GM19397 (cell line): ENCODE data around the gene ACADSB.

ENCODE experiments used
- ATAC-seq: cut with Tn5 transposase; IDR thresholded peaks from one replicate; pipeline ENCODE4 v1.9.1; 2021; ENCODE audit warnings: mild to moderate bottlenecking, moderate library complexity; ENCODE audit not compliant: unreplicated experiment

The ACADSB gene

GRCh38 chr10:123008355-123009104, at the start of gene ACADSB, which contains the start of gene IKZF5:
Gene ACADSB, plus strand, starts transcription at chr10:123009006. Its CDS starts 24 bp downstream, at chr10:123009030.
Gene IKZF5, minus strand, starts transcription at chr10:123008795. Its CDS starts 10,170 bp downstream, at chr10:122998625.
- peak; percentile 85 for ATAC-seq

- ATAC-seq: no peak
These were observed 46.4 kb upstream of the ACADSB start for GRCh38 chr10:122962405-122962804.

- ATAC-seq: no peak
These were observed 41.9 kb upstream of the ACADSB start for GRCh38 chr10:122966879-122967278.

GRCh38 chr10:122968698-122969097, 40.1 kb upstream of the ACADSB start:
- ATAC-seq: no peak

DNA sequence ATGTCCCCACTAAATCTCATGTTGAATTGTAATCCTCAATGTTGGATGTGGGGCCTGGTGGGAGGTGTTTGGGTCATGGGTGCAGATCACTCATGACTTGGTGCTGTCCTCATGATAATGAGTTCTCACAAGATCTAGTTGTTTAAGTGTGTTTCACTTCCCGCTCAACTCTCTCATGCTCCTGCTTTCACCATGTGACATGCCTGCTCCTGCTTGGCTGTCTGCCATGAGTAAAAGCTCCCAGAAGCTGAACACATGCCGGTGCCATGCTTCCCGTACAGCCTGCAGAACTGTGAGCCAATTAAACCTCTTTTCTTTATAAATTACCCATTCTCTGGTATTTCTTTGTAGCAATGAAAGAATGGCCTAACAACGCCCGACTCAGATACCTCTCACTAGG, 34.8 kb upstream of the ACADSB start:
- no peak for ATAC-seq

DNA sequence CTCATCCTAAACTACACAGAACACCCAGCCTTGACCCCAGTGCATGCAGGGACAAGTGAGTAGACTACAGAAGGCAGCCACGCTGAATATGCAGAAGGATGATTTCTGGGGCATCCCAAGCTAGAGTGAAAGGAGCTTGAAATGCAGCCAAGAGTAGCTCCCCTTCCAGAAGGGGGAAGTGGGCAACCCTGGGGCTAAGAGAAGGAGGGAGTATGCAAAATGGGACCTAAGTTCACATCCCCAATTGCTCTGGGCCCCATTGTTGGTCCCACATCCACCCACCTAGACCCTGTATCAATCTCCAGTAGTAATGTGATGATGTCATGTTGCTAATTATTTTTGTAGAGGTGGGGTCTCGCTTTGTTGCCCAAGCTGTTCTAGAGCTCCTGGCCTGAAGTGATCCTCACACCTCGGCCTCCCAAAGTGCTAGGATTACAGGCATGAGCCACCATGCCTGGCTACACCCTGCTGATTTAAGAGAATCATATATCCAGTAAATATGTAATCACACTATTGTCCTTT, 34.2 kb upstream of the ACADSB start:
- no peak for ATAC-seq

GRCh38 chr10:122980209-122981065, 28.4 kb upstream of the ACADSB start, which contains the start of gene PSTK:
Gene PSTK, plus strand, starts transcription at chr10:122980401. Its CDS starts 79 bp downstream, at chr10:122980480.
- ATAC-seq: peak; percentile 98

- no peak for ATAC-seq
These were observed 27.7 kb upstream of the ACADSB start for GRCh38 chr10:122981066-122981464.

GRCh38 chr10:122983898-122984297, 24.9 kb upstream of the ACADSB start:
- ATAC-seq: no peak

DNA sequence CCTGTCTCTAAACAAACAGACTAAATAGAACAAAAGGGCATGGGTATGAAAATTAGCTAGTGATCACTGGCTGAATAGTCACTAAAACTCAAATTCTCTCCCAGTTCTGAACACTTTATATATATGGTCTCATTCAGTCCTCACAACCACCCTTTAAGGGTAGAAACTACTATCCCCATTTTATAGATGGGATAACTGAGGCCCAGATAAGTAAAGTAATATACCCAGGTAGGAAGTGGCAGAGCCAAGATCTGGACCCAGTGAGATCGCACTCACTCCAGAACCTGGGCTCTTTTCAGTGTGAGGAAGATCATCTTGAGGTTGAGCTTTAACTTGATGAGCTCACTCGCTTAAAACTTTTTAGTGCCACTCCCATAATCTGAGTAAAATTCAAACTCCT, 24.1 kb upstream of the ACADSB start:
- no peak for ATAC-seq

DNA sequence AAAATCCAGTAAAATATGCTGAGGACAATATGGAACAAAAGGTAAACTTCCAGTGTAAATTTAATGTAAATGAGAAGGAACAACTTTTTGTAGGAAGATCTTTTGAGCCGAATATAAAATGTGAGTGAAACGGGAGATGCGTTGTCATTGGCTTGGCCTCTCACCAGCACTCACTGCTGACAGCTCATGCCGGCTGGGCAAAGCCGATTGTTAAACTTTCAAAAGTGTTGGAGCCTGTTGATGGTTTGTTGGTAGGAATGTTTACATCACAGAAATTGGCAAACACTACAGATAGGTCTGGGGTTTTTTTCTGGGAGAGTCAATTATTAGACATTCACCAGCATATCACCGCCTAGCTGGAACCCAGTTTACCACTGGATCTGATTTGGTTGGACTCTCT, 22.5 kb upstream of the ACADSB start:
- no peak for ATAC-seq

DNA sequence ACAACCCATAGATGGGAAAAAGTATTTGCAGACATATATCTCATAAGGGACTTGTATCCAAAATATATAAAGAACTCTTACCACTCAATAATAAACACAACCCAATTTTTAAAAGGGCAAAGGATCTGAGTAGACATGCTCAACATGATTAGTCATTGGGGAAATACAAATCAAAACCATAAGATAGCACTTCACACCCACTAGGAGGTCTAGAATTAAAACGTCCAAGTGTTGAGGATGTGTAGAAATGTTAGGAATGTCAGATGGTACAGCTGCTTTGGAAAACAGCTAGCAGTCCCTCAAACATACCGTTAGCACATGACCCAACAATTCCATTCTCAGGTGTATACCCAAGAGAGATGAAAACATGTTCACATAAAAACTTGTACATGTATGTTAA, 20.3 kb upstream of the ACADSB start:
- ATAC-seq: no peak

- ATAC-seq: no peak
These were observed 18.5 kb upstream of the ACADSB start for GRCh38 chr10:122990278-122990677.

DNA sequence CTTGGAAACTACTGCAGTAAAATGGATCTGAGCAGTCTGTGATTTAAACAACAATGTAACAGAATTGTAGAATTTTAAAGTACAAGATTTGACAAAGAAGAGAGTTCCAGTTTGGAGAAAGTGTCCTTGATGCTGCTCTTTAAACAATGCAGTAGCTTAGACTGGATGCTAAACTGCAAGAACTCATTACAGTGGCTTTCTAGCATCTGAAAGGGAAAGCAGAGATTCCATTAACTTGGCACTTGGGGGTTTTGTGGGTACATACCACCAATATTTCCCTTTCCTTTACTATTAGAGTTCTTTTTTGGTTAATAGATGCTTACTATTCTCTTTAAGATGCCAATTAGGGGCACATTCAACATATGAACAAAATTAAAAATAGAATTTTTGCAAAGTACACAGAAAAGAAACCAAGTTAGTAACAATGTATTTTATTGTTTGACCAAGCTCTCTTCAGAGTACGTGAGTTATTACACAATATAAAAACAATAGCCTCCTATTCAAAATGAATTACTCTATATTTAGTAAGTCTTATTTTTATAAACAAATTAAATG, 16.7 kb upstream of the ACADSB start:
- ATAC-seq: no peak

GRCh38 chr10:122993797-122994336, 14.9 kb upstream of the ACADSB start:
- no peak for ATAC-seq

GRCh38 chr10:122995936-122996335, 12.9 kb upstream of the ACADSB start:
- no peak for ATAC-seq

- no peak for ATAC-seq
These were observed 10.9 kb upstream of the ACADSB start for GRCh38 chr10:122997864-122998263.

DNA sequence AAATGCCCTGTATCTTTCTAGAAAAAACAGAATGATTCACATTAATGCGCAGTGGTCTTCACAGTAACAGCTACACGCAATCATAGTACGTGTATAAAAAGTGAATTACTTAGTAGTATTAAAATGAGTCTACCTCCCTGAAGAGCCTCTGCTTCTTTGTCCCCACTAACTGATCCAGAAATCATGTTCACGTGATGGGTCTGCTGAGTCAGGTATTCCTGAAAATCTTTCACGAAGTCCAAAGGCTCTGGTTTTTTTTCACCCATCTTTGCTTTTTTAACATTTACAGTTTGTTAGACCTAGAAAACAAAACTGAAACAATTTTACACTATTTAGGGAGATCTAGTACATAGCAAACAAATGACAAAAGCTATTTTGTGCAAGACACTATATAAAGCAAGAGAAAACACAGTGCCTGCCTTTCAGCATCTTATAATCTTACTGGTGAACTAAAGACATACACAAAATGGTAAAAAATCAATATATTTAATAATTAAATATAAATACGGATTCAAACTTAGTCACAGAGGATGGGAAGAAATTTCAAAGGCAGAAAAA, 10.4 kb upstream of the ACADSB start:
- ATAC-seq: no peak

GRCh38 chr10:122998934-122999333, 9.9 kb upstream of the ACADSB start:
- no peak for ATAC-seq

DNA sequence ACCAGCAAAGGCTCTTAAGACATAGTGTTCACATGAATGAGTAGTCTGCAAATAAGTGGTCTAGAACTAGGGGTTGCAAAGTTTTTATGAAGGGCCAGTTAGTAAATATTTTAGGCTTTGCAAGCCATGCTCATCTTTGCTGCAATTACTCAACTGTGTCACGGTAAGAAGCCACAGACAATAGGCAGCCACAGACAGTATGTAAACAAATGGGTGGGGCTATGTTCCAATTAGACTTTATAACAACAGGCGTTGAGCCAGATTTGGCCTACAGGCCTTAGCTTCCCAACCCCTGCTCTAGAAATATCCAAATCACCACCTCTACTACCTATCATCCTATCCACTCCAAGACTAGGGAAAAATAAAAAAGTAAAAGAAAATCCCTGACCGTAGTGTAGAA, 9.5 kb upstream of the ACADSB start:
- ATAC-seq: no peak

GRCh38 chr10:123000155-123000554, 8.7 kb upstream of the ACADSB start:
- no peak for ATAC-seq
